Endothelial cell of umbilical vein (primary cell): Measurements from ENCODE around the gene SPPL3. TPM values are rescaled to one million over a fixed set of nuclear protein-coding genes. Genes with fewer than 3 reads are reported as not detected.

Experiments used
- BruUV-seq: library from RNA; stranded (reverse); fragments of 400-500 nt; replicated peaks from 2 replicates; lab custom pipeline; 2021; lab: Mats Ljungman, UMichigan
- CTCF ChIA-PET: fragments of 300-600, 350-600 bp; sonication (Branson Sonifier 250); formaldehyde crosslinking; loops from one replicate; lab custom pipeline; 2021; ENCODE audit warnings: antibody characterized with exemption, inconsistent platforms; lab: Charles Lee
- POLR2A ChIA-PET: fragments of 300-600, 350-600 bp; sonication (Branson Sonifier 250); formaldehyde crosslinking; loops from one replicate; lab custom pipeline; 2021; ENCODE audit warnings: antibody characterized with exemption, inconsistent platforms; lab: Charles Lee
- DNase-seq: peaks from one replicate; pipeline ENCODE4 v3.0.0-alpha.2; 2011; ENCODE audit warnings: low read depth, low spot score
- FAIRE-seq: peaks from 2 replicates; lab custom pipeline; 2011; peaks lifted over from hg19 to GRCh38; lab: Jason Lieb, UNC
- H2AFZ ChIP-seq: 2 replicates; pipeline ENCODE4 v1.6.0; 2012; ENCODE audit warnings: low read depth, low read length, control low read depth, inconsistent platforms
- H3K27ac ChIP-seq: 2 replicates; pipeline ENCODE4 v1.5.1; 2011; ENCODE audit warnings: low read depth, mild to moderate bottlenecking, control low read depth, low read length, moderate library complexity; ENCODE audit not compliant: insufficient read depth
- H3K27me3 ChIP-seq, 2 experiments: 2 replicates each; pipeline versions ENCODE4 v1.6.0 to v1.6.1; 2011; ENCODE audit warnings: low read length in 2 of 2, mixed read lengths in 1 of 2; ENCODE audit not compliant: control insufficient read depth in 2 of 2, insufficient read depth in 2 of 2
- H3K36me3 ChIP-seq, 2 experiments: 2 replicates in 1 of 2; 3 replicates in 1 of 2; pipeline ENCODE4 v1.5.1; 2011; ENCODE audit warnings: low read length in 2 of 2, mild to moderate bottlenecking in 1 of 2, moderate library complexity in 1 of 2; ENCODE audit not compliant: control insufficient read depth in 2 of 2, insufficient read depth in 2 of 2; ENCODE audit errors: extremely low read depth in 1 of 2
- H3K4me1 ChIP-seq: 3 replicates; pipeline ENCODE4 v1.5.1; 2011; ENCODE audit warnings: mild to moderate bottlenecking, low read length; ENCODE audit not compliant: control insufficient read depth, insufficient read depth; ENCODE audit errors: extremely low read depth
- H3K4me2 ChIP-seq: 2 replicates; pipeline ENCODE4 v1.6.1; 2011; ENCODE audit warnings: low read length, control low read depth, mixed read lengths; ENCODE audit not compliant: insufficient read depth
- H3K4me3 ChIP-seq, 3 experiments: fragments of 200-600 bp in 1 of 3; sonication (generic), shearing (Covaris generic) in 1 of 3; replicated peaks in 1 of 3; 2 replicates each; pipeline ENCODE4 v1.5.1; 2011 to 2016; ENCODE audit warnings: control low read depth in 3 of 3, low read length in 3 of 3, mild to moderate bottlenecking in 2 of 3, inconsistent platforms in 1 of 3, low read depth in 1 of 3, moderate library complexity in 1 of 3; ENCODE audit not compliant: insufficient read depth in 1 of 3
- H3K79me2 ChIP-seq: 2 replicates; pipeline ENCODE4 v1.6.0; 2012; ENCODE audit warnings: low read length, inconsistent platforms; ENCODE audit not compliant: control insufficient read depth, insufficient read depth
- H3K9ac ChIP-seq: replicated peaks from 2 replicates; pipeline ENCODE3; 2011; ENCODE audit warnings: low read length, control low read depth; ENCODE audit not compliant: insufficient read depth; ENCODE audit errors: extremely low read depth
- H3K9me1 ChIP-seq: replicated peaks from 3 replicates; pipeline ENCODE4 v1.6.0; 2011; ENCODE audit warnings: mild to moderate bottlenecking, low read length; ENCODE audit not compliant: control insufficient read depth, insufficient read depth; ENCODE audit errors: extremely low read depth
- H3K9me3 ChIP-seq: replicated peaks from 2 replicates; pipeline ENCODE4 v1.5.1; 2012; ENCODE audit warnings: low read length, inconsistent platforms; ENCODE audit not compliant: control insufficient read depth, insufficient read depth
- H4K20me1 ChIP-seq: replicated peaks from 2 replicates; pipeline ENCODE3; 2011; ENCODE audit warnings: mild to moderate bottlenecking, low read length; ENCODE audit not compliant: control insufficient read depth, insufficient read depth; ENCODE audit errors: extremely low read depth
- CTCF ChIP-seq, 2 donors: IDR thresholded peaks; 1 replicate in 1 of 2; 2 replicates in 1 of 2; pipeline ENCODE4 v1.5.1; 2011; ENCODE audit warnings: low read length in 2 of 2, mild to moderate bottlenecking in 2 of 2, moderate library complexity in 2 of 2, control low read depth in 1 of 2, inconsistent platforms in 1 of 2, low read depth in 1 of 2; ENCODE audit not compliant: insufficient read depth in 1 of 2; ENCODE audit errors: extremely low read depth in 1 of 2
- EZH2 ChIP-seq: IDR thresholded peaks from 2 replicates; pipeline ENCODE4 v1.6.1; 2012; ENCODE audit warnings: borderline replicate concordance, low read depth, mild to moderate bottlenecking, moderate library complexity, low read length, inconsistent platforms; ENCODE audit not compliant: severe bottlenecking
- FOS ChIP-seq: IDR thresholded peaks from 2 replicates; pipeline ENCODE4 v1.6.1; 2011; ENCODE audit warnings: mild to moderate bottlenecking, low read length, moderate library complexity, borderline replicate concordance; ENCODE audit not compliant: insufficient read depth
- GATA2 ChIP-seq: IDR thresholded peaks from 2 replicates; pipeline ENCODE4 v1.7.0; 2011; ENCODE audit warnings: low read depth, mild to moderate bottlenecking, moderate library complexity, mixed read lengths, low read length; ENCODE audit not compliant: insufficient read length, insufficient read depth
- JUN ChIP-seq: IDR thresholded peaks from 2 replicates; pipeline ENCODE4 v1.6.1; 2011; ENCODE audit warnings: borderline replicate concordance, low read depth; ENCODE audit not compliant: insufficient read length, insufficient read depth
- MAX ChIP-seq: IDR thresholded peaks from 2 replicates; pipeline ENCODE4 v1.6.1; 2011; ENCODE audit not compliant: insufficient read depth, insufficient read length
- MYC ChIP-seq: IDR thresholded peaks from one replicate; pipeline ENCODE4 v1.6.1; 2011; ENCODE audit warnings: mild to moderate bottlenecking, low read depth, low read length
- POLR2A ChIP-seq: IDR thresholded peaks from 2 replicates; pipeline ENCODE4 v1.6.1; 2012; ENCODE audit warnings: low read depth, mild to moderate bottlenecking, control low read depth, low read length
- POLR2AphosphoS5 ChIP-seq: IDR thresholded peaks from 2 replicates; pipeline ENCODE4 v1.6.1; 2012; ENCODE audit warnings: low read depth, mild to moderate bottlenecking, control low read depth, low read length, moderate library complexity; ENCODE audit not compliant: insufficient read depth
- dilution Hi-C: fragments of 300-500 bp; cut with MboI; formaldehyde crosslinking; loops from one replicate; pipeline ENCODE4 v1.15.0; 2019; ENCODE audit warnings: low sequenced_read_pairs; ENCODE audit not compliant: extremely low pct_ligation_motif_present
- intact Hi-C: fragments of 100-400 bp; cut with micrococcal nuclease; formaldehyde crosslinking; loops from one replicate; pipeline ENCODE4 v1.10.0; 2022
- polyA plus RNA-seq, 4 experiments: library from polyadenylated mRNA; depleted of rRNA in 3 of 4; stranded (reverse) in 3 of 4; unstranded in 1 of 4; fragments of >200 nt; gene quantifications; 2 replicates each; pipeline versions ENCODE4 v1.2.1 to v1.2.3, GENCODE V29; 2011 to 2012; ENCODE audit warnings: missing spikeins in 1 of 4
- total RNA-seq: library from RNA; stranded (reverse); gene quantifications from 2 replicates; pipeline ENCODE4 v1.2.3, GENCODE V29; 2021

The SPPL3 gene
- total and polyA plus RNA-seq, 2 donors (not counting 3 experiments of a cell fraction or from before 2014, with no cell fraction given), result 30.6 to 53.0 TPM

GRCh38 chr12:120757949-120758348 is 146.2 kb downstream of the SPPL3 start:
- H3K9me3 ChIP-seq, result no peaks in the 10 kb centered on the region
- H2AFZ ChIP-seq, result no peak overlapping the region
- no peak overlapping the region for H3K4me2 ChIP-seq
- FAIRE-seq (no peak), DNase-seq (no peak)
- ChIA-PET CTCF (interaction anchor here (1.4 kb wide), 2 partner anchors 109 to 119 kb away, joined by 4 to 5 read pairs; no protein-coding TSS in a partner anchor), POLR2A (no interaction called here)
- peaks cover 3 to 4% of the 10 kb centered on the region in 2 experiments for H3K36me3 ChIP-seq
- H3K27ac ChIP-seq, result no peak overlapping the region
- no peak for TF ChIP-seq MYC
- no peak for TF ChIP-seq MAX
- TF ChIP-seq POLR2AphosphoS5, result no peak
- no peak for TF ChIP-seq JUN
- no peak for TF ChIP-seq FOS
- H3K4me1 ChIP-seq, result no peaks in the 10 kb centered on the region
- H3K27me3 ChIP-seq, result no peaks in the 10 kb centered on the region
- no TSS peak for BruUV-seq
- dilution Hi-C loops, result no loop called here
- no peaks in the 10 kb centered on the region for H3K9me1 ChIP-seq
- H3K79me2 ChIP-seq, result no peaks in the 10 kb centered on the region
- no peak overlapping the region for H3K4me3 ChIP-seq
- no peaks in the 10 kb centered on the region for H4K20me1 ChIP-seq
- intact Hi-C loops, result no loop called here
- no peak overlapping the region for H3K9ac ChIP-seq

GRCh38 chr12:120757226-120757742 is 146.9 kb downstream of the SPPL3 start:
- TF ChIP-seq CTCF (IDR thresholded peaks at IDR 0.05; ENCODE audit: extremely low read depth in 1 of 2, insufficient read depth in 1 of 2, low read depth in 1 of 2, low read length in 2 of 2), result no peak
- no peak for TF ChIP-seq JUN
- no peak for TF ChIP-seq POLR2A
- TF ChIP-seq MYC, result no peak
- TF ChIP-seq EZH2, result no peak
- TF ChIP-seq POLR2AphosphoS5, result no peak
- TF ChIP-seq GATA2, result no peak
- TF ChIP-seq MAX, result no peak
- TF ChIP-seq FOS, result no peak
- dilution Hi-C loops, result no loop called here

More at GRCh38 chr12:120757226-120757742, 146.9 kb downstream of the SPPL3 start:
- Histone ChIP-seq H3K79me2 (no peaks in the 10 kb centered on the region), H3K36me3 (peaks cover 3 to 4% of the 10 kb centered on the region in 2 experiments), H4K20me1 (no peaks in the 10 kb centered on the region), H3K4me1 (no peaks in the 10 kb centered on the region), H2AFZ (no peak overlapping the region), H3K9me3 (no peaks in the 10 kb centered on the region), H3K9me1 (no peaks in the 10 kb centered on the region), H3K27me3 (no peaks in the 10 kb centered on the region), H3K4me3 (no peak overlapping the region), H3K27ac (no peak overlapping the region), H3K4me2 (no peak overlapping the region), H3K9ac (no peak overlapping the region)
- FAIRE-seq, result no peak
- CTCF ChIA-PET, result interaction anchor here (1.3 to 1.4 kb wide), 3 partner anchors 100 to 119 kb away, joined by 4 to 5 read pairs (median 4); no protein-coding TSS in a partner anchor
- no TSS peak for BruUV-seq
- DNase-seq, result no peak
- POLR2A ChIA-PET, result no interaction called here
- intact Hi-C loops, result no loop called here
